SW480 (cell line): ENCODE data around the gene RSAD2.

Experiments
- DNase-seq: peaks from one replicate; pipeline ENCODE4 v3.0.0-alpha.2; 2016; ENCODE audit warnings: low spot score

Gene RSAD2

DNA sequence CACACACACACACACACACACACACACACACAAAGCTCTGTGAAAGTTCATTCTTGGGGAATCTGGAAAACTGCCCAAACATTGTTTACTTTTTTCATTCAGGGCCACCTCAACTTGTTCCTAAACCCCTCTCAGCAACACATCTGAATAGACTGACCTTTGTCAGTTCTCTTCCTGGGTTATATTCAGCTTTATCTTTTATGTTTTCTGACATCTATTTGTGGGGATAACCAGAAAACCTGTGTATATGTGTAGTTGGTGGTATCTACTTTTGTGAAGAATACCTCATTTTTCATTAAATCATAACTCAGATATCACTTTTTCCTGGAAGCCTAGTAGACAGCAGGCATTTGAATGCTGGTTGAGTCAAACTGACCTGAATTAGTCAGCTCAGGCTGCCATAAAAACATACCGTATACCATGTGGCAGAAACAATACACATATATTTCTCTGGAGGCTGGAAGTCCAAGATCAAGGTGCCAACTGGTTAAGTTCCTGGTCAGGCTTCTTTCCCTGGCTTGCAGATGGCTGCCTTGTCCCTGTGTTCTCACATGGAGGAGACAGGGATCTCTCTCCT, 28.7 kb downstream of the RSAD2 start:
- DNase-seq: no peak

DNA sequence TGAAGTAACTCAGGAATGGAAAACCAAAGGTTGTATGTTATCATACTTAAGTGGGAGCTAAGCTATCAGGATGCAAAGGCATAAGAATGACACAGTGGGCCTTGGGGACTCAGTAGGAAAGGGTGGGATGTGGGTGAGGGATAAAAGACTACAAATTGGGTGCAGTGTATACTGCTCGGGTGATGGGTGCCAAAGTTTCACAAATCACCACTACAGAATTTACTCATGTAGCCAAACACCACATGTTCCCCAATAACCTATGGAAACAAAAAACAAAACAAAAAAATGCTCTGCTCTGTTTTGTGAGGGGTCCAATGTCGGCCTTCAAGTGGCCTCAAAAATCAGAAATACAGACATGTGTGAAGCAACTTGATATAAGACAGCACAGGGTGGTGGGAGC, 30.7 kb downstream of the RSAD2 start:
- no peak for DNase-seq

DNA sequence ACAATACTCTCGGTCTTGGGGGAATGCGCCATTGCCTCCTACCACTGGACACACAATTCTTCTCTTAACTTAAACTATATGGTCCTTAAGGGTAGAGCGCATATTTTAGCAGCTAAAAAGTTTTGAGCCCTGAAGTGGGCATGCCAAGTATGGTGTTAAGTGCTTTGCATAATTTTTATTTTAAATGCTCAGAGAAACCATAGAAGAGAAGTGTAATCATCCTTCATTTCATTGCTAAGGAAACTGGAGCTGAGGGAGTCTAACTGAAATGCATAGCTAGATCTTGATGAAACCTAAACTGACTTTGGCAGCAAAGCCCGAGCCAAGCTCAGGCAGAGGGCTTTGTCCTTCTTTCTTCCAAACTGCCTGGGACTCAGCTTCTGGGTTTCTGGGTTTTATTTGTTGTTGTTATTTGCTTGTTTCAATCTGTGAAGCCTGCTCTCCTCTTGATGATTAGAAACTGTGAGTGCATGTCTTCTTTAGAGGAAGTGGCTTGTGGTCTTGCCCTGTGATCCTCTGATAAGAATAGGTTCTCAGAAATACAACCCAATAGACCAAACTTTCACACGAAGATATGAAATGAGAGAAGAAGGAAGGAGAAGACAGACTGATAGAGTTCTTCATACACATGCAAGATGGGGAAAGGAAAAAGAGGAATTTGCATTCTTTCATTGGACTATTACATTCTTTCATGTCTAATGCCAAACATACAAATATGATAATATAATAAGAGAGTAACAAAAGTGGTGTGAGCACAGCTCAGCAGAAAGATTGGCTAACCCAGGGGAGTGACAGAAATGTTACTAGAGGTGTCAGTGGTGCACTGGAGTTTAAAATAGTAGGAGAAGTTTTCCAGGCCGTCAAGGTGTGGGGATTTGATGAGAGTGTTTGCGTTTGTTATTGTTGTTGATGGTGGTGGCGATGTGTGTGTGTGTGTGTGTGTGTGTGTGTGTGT, 32.1 kb downstream of the RSAD2 start:
- no peak for DNase-seq

DNA sequence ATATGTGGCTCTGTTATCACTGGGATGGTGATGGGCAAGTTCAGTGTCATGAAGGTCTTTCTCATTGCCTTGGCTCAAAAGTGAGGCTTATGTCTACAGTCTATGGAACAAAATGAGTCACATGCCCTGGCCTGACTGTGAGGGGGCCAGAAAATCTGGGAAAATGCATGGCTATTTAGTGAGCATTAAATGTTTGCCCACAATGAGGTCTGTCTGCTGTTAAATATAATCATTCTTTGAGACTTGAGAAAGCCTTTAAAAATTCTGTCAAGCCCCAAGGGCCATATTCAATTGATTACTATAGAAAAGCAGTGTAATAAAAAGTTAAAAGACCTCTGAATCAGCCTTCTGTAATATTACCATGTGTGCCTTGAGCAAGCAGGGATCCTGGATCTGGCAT, 34.1 kb downstream of the RSAD2 start:
- no peak for DNase-seq

DNA sequence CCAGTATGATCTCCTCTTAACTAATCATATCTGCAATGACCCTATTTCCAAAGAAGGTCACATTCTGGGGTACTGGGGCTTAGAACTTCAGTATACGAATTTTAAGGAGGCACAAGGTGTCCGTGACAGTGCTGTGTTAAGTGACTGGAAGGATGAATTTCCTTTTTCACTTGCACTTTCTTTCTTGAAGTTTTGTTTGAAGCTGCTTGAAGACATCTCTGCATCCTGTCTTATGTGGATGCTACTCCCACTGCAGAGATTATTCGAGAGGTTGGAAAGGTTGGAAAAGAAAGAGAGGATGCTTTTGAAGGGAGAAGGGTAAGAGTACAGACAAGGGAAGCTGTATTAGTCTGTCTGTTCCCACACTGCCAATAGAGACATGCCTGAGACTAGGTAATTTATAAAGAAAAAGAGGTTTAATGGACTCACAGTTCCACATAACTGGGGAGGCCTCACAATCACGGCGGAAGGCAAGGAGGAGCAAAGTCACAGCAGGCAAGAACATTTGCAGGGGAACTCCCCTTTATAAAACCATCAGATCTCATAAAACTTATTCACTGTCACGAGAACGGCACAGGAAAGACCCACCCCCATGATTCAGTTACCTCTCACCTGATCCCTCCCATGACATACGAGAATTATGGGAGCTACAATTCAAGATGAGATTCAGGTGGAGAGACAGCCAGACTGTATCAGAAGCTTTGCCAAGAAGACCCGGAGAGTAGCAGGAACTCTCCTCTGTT, 36.0 kb downstream of the RSAD2 start:
- no peak for DNase-seq

DNA sequence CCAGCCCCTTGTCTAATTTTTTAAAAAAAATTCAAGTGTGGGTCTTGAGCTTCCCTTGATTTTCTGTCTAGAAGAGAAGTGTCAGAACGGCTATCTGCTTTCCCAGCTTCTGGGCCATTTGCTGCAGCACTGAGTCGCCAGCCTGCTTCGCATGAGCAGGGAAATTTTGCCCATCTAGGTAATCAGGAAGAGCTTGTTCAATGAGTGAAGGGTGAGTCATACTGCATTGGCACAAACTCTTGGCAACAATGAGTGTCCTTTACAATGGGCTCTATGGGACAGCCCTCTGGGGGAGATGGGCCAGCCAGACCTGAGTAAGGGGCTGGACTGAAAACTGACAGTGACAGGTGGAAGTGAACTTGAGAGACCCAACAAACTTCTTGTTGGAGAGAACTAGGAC, 37.3 kb downstream of the RSAD2 start:
- DNase-seq: peak; percentile 33

DNA sequence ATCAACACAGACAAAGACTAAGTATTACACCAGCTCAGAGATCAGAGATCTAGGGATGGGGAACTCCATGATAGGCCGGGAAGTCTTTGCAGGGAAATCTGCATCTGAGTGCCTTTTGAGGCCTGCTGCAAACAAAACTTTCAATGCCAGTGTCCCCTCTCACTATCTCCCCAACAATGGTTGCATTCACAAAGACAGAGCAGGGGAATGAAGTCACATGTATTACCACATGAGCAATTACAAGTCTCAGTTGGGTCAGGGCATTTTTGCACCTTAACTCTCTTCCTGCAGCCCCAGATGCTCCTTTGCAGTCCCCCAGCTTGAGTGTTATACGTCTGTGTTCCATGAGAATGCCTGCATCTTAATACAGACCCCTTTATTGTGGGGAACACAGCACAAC, 37.8 kb downstream of the RSAD2 start:
- no peak for DNase-seq

DNA sequence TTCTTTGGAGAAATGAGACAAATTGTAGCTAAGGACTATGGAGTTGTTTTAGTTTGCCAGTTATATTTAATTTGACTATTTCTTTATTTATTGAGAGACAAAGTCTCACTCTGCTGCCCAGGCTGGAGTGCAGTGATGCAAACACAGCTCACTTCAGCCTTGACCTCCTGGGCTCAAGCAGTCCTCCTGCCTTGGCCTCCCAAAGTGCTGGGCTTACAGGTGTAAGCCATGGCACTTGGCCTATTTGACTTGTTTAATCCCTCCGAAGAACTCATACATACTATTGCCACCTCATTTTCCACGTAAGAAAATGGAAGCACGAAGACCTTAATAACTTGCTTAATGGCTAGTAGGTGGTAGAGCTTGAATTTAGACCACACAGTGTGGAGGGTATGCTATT, 38.6 kb downstream of the RSAD2 start:
- DNase-seq: no peak

DNA sequence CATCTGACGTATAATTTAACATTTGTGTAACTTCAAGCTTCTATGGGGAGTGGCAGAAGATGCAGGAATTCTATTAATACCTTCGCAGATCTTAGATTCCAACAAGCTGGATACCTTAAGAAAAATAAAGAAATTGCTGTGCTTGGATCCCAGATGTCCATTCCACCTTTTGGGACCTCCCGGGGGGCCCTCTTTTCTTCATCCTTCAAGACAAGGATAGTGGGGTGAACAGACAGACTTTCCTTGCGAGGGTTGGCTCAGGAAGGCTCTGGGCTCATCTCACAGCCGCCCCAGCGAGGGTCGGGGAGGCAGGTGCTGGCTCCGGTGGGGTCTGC, 39.1 kb downstream of the RSAD2 start:
- DNase-seq: no peak

DNA sequence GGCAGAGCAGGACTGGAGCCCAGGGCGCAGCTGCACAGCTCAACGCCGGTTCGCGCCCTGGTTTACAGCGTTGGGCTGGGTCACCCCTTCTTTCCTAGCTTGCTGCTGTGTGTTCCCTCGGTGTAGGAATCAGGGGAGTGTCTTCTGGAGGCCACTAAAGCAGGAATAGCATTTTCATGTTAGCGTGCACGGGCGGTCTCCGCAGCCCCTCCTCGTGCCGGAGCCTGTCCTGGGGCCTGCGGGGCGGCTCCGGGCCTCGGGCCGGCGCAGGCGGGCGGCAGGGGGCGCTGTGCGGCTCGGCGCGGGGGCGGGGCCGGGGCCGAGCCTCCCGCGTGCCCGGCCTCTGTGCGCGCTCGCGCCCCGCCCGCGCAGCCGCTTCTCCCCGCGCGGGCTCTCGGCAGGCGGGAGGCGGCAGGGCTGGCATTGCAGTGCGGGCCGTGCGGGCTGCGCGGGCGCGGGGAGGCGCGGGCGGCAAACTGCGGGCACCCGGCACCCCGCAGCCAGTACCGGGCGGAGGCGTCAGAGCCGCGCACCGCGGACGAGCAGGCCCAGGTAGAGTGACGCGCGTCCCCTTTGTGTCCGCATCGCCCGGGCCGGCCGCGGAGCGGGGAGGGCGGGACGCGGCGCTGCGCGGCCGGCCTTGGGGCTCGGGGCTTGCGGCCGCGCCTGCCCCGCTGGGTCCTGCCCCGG, 39.6 kb downstream of the RSAD2 start, which contains the start of gene RNF144A:
RNF144A (plus strand) TSS at position 342 of the 690 bp plus-strand sequence. CDS start 79,515 bp downstream, outside the sequence.
- DNase-seq: peak; percentile 24

DNA sequence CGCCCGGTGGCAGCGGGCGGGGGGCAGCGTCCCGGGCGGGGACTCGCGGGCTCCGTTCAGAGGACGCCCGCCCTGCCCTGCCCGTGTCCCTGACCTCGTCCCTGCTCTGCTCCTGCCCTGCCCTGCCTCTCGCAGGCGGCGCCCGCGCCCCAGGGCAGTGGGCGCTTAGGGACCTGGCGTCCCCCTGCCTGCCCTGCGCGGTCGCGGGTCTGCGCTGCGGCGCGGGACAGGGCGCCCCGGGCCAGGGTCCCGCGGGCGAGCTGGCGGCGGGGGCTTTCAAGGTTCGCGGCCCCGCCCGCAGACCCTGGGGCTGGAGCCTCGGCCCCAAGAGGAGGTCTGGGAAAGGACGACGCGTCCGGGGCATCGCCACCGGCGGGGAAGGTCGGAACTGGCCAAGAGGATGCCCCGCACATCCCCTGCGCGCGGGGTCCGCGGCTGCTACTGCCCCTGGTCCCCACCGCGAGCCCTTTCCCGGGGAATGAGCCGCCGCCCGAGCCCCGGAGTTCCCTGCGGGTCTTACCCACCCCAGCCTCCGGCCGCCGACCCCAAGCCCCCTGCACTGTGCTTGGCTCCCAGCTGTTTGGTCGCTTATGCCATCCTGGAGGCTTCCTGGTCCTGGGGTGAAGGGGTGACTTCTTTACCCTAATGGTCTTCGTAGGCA, 40.3 kb downstream of the RSAD2 start:
- no peak for DNase-seq

DNA sequence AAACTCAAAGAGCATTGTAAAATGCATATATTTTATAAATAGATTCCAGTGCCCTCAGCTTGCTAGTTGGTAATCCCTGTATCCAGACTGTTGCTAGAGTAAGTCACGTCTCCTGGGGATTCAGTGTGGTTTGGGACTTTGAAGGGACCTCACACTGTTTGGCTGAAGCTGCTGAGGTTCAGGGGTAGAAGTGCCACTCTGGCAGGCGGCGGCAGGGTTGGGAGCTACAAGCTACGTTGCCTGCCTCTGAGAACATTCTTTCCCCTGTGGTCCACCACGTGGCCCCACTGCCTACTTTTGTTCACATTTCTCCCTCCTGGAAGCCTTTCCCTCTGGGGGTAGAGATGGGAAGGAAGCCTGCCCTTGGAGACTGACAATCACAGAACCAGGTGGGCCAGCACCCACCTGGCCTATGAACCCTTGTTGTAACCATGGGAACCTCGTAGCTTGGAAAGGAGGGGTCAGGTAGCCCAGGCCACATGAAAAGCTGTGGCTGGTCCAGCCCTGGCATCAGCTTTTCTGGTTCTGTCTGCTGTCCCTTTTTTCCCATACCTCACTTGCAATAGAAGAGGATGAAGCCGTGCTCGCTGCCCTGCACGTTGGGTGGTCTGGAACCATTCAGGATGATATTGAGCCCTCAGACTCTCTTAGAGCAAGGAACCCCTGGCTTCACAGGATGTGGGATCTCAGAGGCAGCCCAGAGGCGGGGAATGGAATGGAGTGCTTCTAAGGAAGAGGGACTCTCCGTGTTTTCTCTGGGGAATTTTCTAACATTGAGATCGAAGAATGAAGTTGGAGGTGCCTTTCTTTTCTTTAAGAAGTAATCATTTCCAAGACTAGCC, 42.5 kb downstream of the RSAD2 start:
- DNase-seq: no peak

DNA sequence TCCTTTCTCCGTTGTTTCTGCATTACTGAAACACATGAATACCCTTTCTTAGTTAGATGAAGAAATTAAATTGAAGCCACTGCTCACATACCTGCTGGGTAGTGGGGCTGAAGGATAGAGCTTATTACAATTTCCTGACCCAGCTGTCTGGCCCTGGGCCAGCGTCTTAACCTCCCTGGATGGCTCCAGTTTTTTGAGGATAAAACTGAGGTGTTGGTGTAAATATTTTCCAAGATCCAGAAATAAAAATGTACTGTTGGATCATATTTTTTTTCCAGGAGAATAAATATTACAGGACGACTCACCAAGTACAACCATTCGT, 43.1 kb downstream of the RSAD2 start:
- no peak for DNase-seq

DNA sequence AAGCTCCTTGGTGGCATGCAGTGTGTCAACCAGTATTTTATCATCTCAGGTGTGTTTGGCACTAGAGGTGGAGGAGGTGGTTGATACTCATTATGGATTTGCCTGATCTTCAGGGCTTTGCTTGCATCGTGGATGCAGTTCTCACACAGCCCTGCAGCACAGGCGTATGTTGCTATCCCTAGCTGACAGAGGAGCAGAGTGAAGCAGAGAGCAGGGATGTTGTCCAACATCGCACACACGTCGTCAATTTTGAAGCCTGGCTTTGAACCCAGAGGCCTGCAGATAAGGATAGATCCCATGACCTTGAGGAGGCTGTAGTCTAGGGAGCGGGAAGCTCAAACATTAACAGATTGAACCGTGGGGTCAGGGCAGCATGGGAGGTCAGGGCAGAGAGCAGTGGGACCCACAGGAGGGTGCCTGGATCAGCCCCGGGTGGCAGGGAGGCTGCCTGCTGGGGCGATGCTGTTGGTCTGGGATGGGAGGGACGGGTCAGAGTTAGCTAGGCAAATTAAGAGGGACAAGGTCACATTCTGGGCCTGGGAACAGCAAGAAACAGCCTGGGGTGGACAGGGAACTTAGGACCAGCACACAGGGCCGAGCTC, 43.8 kb downstream of the RSAD2 start:
- DNase-seq: no peak

DNA sequence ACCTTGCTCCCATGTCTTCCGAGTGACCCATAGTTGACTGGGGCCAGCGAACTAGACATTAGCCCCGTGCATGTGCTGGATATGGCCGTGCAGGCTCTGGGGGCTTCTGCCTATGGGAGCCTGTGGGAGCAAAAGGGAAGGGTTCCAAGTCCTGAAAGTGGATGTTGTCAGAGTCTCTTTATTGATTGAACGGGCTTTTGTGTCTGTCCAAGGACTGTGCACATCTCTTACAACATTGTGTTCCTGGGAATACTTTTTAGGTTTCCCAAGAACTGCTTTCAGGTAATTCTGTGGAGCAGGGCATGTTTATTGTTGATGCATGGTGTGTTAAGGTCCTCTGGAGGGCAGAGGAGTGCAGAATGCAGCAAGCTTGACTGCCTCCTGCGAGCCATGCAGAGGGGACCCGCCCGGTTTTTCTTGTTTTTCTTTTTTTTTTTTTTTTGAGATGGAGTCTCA, 44.7 kb downstream of the RSAD2 start:
- DNase-seq: no peak

DNA sequence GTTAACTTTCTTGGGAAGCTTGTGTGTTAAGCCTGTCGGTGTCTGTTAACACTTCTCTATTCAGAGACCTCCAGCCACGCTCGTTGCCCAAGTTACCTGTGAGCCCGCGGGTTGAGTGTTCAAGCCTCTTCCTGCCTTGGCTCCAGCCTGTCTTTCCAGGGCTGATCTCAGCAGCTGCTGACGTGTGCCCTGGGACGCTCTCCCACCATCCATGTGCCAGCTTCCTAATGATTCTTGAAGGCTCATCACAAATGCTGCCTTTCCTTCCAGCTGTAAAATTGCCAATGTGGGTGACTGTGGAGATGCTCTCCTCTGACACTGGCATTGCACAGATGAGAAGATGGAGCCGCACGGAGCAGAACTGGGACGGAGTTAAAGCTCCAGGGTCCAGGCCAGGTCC, 45.7 kb downstream of the RSAD2 start:
- no peak for DNase-seq

DNA sequence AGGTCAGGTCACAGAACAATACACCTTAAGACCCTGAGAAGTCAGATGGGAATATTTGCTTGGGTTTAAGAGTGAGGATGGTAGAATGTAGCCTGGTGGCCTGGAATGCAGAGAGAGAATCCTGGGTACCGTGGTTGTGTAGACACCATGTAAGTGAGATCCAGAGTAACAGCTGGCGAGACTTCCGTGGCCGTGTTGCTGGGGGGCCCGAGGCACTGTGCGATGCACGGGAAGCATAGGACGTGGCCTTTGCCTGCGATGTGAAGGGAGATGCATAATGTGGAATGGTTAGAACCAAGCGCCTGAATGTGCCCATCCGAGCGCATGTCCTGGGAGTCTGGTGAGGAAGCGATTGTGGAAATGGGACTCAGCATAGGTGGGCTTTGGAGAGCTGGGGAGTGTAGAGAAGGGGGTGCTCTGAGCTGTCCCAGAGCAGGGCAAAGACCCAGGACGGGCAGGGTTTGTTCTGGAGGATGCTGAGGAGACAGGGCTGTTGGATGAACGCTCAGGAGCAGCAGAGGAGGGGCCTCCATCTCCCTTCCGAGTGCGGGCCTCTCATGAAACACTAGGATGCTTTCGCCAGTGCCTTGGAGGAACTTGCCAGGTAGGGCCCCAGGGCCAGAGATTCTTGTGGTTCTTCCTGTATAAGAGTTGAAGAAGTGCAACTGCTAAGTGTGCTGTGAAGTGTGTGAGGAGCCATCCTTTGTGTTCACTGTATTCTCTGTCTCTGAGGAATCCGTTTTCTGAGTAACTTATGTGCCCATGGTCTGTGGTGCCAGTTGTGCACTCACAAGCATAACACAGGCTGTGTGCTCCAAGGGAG, 46.7 kb downstream of the RSAD2 start:
- no peak for DNase-seq

DNA sequence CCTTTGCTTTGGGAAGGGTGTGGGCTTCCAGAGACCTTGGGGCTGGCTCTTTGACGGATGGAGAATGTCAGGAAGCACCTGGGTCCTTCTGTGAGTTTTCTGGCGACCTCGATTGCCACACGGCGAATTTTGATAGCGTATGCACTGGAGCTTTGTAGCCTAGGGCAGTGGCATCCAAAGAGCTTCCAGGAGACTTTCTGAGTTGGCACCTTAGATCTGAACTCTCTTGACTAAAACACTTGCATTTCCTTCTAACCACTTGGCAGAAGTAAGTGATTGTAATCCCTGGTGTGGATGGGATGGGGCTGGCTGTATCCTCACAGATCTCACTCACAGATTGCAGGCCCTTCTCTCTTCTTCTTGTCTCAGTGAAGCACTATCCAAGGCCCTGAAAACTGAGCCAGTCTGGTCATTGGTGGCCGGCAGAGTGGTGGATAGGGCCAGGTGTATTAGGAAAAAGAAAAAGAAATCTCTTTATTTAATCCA, 47.4 kb downstream of the RSAD2 start:
- DNase-seq: no peak

DNA sequence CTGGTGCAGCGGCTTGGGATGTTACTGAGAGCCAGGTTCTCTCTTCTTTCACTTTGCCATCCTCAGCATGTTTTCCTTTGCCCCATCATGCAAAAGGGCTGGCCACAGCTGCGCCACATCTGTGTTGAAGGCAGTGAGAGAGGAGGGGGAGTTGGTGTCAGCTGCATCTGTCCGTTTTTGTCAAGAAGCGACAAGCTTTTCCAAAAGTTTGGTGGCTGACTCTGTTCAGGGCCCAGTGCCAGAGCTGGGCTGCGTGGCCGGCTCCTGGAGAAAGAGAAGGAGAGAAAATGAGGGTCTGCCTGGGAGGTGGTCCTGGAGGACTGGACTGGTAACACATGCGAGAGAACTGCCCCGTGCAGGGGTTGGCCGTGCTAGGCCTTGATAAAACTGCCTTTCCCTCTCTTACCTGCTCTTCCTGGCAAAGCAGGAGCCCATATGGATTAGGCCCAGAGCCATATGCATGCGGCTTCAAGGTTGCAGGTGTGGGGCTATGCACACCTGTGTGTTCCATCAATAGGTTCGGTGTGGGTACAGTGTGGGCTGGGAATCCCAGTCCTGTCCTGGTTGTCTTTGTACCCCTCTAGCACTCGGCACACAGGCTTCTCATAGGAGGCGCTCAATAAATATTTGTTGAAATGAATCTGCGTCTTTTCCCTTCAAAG, 48.6 kb downstream of the RSAD2 start:
- DNase-seq: no peak
